Stimulated activated CD4-positive, alpha-beta T cell treated with anti-CD3 and anti-CD28 coated beads, Interleukin-1b, Interleukin-23, amount 100 ng/mL, for 4 hours (primary cell): Measurements from ENCODE around the gene DCLK3.

Source experiments
- DNase-seq, 2 donors: peaks; one replicate each; pipeline ENCODE4 v3.0.0-alpha.2; 2020; ENCODE audit warnings: low read depth in 2 of 2

DCLK3 gene

GRCh38 chr3:36669764-36670163 lies 94.6 kb downstream of the DCLK3 start:
- no peak for DNase-seq

- DNase-seq, result no peak
These were observed 98.2 kb downstream of the DCLK3 start for GRCh38 chr3:36666166-36666565.

GRCh38 chr3:36663666-36664291 lies 100.6 kb downstream of the DCLK3 start:
- no peak for DNase-seq

GRCh38 chr3:36662626-36663025 lies 101.7 kb downstream of the DCLK3 start:
- DNase-seq, result no peak
